Measurements from ENCODE around the gene LILRB1.

The LILRB1 gene

DNA sequence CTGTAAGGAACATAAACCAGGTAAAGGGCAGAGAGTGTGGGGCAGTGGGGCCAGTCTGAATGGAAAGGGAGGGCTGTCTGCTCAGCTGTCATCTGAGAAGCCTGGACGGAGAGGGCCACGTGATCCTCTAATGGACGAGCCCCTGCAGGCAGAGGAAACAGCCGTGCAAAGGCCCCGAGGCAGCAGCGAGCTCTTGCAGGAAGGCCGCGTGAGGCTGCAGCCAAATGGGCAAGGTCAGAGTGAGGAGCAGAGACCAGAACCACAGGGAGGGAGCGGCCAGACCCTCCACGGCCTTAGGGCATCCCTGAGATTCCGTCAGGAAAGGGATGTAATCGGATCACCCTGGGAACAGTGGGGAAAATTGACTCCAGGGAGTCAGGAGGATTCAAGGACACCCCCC, 36.9 kb downstream of the LILRB1 start:
- DNase-seq (ENCODE audit: low read depth, low spot score) = no peak
- TF ChIP-seq, protein P1, sequence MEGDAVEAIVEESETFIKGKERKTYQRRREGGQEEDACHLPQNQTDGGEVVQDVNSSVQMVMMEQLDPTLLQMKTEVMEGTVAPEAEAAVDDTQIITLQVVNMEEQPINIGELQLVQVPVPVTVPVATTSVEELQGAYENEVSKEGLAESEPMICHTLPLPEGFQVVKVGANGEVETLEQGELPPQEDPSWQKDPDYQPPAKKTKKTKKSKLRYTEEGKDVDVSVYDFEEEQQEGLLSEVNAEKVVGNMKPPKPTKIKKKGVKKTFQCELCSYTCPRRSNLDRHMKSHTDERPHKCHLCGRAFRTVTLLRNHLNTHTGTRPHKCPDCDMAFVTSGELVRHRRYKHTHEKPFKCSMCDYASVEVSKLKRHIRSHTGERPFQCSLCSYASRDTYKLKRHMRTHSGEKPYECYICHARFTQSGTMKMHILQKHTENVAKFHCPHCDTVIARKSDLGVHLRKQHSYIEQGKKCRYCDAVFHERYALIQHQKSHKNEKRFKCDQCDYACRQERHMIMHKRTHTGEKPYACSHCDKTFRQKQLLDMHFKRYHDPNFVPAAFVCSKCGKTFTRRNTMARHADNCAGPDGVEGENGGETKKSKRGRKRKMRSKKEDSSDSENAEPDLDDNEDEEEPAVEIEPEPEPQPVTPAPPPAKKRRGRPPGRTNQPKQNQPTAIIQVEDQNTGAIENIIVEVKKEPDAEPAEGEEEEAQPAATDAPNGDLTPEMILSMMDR (IDR thresholded peaks at IDR 0.05; ENCODE audit: insufficient read depth, low read length, missing control alignments) = no peak
- H3K4me3 ChIP-seq (ENCODE audit: low read depth, low read length) = no peak overlapping the region
- CTCF ChIA-PET = no interaction called here
- POLR2A ChIA-PET = no interaction called here

DNA sequence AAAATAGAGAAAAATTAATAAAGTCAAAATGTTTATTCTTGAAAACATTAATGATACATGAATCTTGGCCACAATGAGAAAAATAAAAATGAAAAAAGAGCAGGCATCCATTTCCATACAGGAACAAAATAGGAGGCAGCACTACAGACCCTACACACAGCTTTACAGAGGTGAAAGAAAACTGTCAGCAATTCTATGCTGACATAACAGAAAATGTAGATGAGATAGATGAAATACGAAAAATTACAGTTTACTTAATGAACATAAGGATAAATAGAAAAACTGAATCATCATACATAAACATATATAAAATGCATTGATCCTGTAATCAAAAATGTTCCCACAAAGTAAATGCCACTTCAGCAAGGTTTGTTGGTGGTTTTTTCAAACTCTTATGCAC, 38.1 kb downstream of the LILRB1 start:
- ChIA-PET POLR2A (no interaction called here), CTCF (no interaction called here)
- no peak overlapping the region for H3K4me3 ChIP-seq (ENCODE audit: low read depth, low read length)
- TF ChIP-seq, protein P1 (IDR thresholded peaks at IDR 0.05; ENCODE audit: insufficient read depth, low read length, missing control alignments) = no peak
- no peak for DNase-seq (ENCODE audit: low read depth, low spot score)

DNA sequence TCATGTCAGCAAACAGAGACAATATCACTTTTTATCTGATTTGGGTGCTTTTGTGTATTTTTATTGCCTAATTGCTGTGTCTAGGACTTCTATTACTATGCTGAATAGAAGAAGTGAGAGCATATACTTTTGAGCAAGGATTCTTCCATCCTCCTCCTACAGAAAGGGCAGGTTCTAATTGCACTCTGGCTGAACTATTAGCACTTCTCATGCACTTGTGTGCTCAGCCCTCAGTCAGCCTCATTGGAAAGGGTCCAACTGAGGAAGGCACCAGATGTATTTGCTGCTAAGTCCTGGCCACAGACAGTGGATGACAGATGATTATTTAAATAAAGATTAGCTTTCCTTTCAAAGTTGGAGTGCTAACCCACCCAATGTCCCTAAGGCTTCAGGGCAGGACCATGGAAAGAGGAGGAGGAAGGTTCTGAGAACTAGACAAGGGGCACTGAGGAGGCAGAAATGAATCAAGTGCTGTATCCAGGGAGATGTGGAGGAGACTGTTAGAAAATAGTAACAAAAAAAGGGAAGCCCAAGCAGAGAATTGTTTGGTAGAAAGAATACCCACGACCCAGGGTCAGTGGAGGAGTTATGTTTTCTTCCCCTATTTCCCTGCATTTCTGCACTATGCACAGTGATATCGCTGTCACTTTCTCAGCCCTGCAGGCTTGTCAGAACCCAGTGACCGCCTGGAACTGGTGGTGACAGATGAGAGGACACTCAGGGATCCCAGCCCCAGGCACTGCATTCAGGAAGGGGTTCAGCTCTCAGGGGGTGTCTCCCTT, 40.5 kb downstream of the LILRB1 start:
- ChIA-PET POLR2A (no interaction called here), CTCF (interaction anchor here (5.3 kb wide), 1 partner anchor 190 kb away, joined by 28 read pairs; no protein-coding TSS in a partner anchor)
- no peak for DNase-seq (ENCODE audit: low read depth, low spot score)
- H3K4me3 ChIP-seq (ENCODE audit: low read depth, low read length) = no peak overlapping the region
- TF ChIP-seq, protein P1 (IDR thresholded peaks at IDR 0.05; ENCODE audit: insufficient read depth, low read length, missing control alignments) = no peak

DNA sequence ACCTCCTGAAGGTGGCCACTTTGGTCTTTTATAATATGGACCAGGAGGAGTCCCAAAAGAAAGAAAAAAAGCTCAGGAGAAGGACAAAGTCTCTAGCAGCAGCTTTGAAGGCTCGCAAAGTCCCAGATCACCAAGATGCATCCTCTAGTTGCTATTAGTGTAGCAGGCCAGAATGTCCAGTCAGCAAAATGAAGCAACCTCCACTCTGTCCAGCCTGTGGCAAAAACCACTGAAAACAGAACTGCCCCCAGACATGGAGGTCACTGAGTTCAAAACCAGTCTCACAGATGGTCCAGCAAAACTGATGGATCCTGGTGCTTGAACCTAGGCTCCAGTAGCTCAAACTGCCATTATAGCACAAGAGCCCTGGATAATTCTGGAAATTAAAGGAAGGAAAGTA, 42.9 kb downstream of the LILRB1 start:
- no peak for DNase-seq (ENCODE audit: low read depth, low spot score)
- ChIA-PET POLR2A (no interaction called here), CTCF (interaction anchor here (4.2 to 5.3 kb wide), 2 partner anchors 192 to 195 kb away, joined by 24 to 28 read pairs; no protein-coding TSS in a partner anchor)
- H3K4me3 ChIP-seq (ENCODE audit: low read depth, low read length) = no peak overlapping the region
- TF ChIP-seq, protein P1 (IDR thresholded peaks at IDR 0.05; ENCODE audit: insufficient read depth, low read length, missing control alignments) = no peak

DNA sequence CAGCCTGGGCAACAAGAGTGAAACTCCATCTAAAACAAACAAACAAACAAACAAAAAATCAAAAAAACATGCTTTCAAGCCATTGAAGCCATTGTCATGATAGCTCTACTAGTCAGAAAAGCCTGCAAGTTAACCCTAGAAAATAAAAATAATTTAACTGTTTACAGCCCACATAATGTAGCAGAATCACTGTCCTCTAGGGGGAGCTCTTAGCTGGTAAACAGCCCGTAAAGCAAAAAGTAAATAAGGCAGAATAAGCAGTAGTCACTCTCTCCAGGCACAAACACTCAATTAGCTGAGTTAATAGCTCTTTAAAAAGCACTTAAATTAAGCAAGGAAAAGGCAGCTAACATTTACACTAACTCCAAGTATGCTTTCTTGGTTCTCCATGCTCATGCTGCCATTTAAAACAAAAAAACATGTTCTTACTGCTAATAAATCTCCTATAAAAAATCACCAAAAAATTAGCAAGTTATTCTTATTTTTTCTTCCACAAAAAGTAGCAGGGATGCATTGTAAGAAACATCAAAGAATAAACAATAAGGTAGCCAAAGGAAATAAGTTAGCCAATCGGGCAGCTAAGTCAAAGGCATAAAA, 43.8 kb downstream of the LILRB1 start:
- POLR2A ChIA-PET = no interaction called here

More for the DNA sequence above, 43.8 kb downstream of the LILRB1 start:
- DNase-seq (ENCODE audit: low read depth, low spot score) = no peak
- TF ChIP-seq, protein P1 (IDR thresholded peaks at IDR 0.05; ENCODE audit: insufficient read depth, low read length, missing control alignments) = peak; percentile 3
- CTCF ChIA-PET = interaction anchor here (1.4 to 5.3 kb wide), 4 partner anchors 11 to 196 kb away, joined by 3 to 28 read pairs (median 14); no protein-coding TSS in a partner anchor
- no peak overlapping the region for H3K4me3 ChIP-seq (ENCODE audit: low read depth, low read length)

Measured in AG04449 (cell line).